H1 (cell line): ENCODE measurements around the gene SOX12. TPM values are rescaled to one million over a fixed set of nuclear protein-coding genes. Genes with fewer than 3 reads are reported as not detected.

ENCODE experiments used
- ASH2L ChIP-seq: fragments of 200-600, 300-600 bp; sonication (generic); IDR thresholded peaks from one replicate; pipeline ENCODE4 v1.7.1; 2017; ENCODE audit warnings: low read length
- ATF2 ChIP-seq: IDR thresholded peaks from 2 replicates; pipeline ENCODE4 v1.6.1; 2012; ENCODE audit warnings: low read length, inconsistent platforms
- BACH1 ChIP-seq: IDR thresholded peaks from 2 replicates; pipeline ENCODE4 v1.6.1; 2012; ENCODE audit warnings: low read length, improper control_type of control experiment
- CBX5 ChIP-seq: fragments of 300-800, 300-1000 bp; sonication (generic); IDR thresholded peaks from 2 replicates; pipeline ENCODE4 v1.7.1; 2016; ENCODE audit warnings: antibody characterized with exemption, low read length, low read depth
- CHD2 ChIP-seq: IDR thresholded peaks from 2 replicates; pipeline ENCODE4 v1.6.1; 2012; ENCODE audit warnings: low read length, improper control_type of control experiment
- CREB1 ChIP-seq: IDR thresholded peaks from 2 replicates; pipeline ENCODE4 v1.6.1; 2012; ENCODE audit warnings: inconsistent platforms
- GABPA ChIP-seq: IDR thresholded peaks from 2 replicates; pipeline ENCODE4 v1.6.1; 2011; ENCODE audit warnings: mild to moderate bottlenecking, low read length, moderate library complexity, borderline replicate concordance; ENCODE audit not compliant: insufficient read depth
- HDAC2 ChIP-seq, 2 experiments: fragments of 300-600 bp in 1 of 2; sonication (generic) in 1 of 2; IDR thresholded peaks; 2 replicates each; pipeline ENCODE4 v1.6.1; 2011 to 2012; ENCODE audit warnings: low read depth in 2 of 2, low read length in 2 of 2, mild to moderate bottlenecking in 2 of 2, moderate library complexity in 2 of 2, borderline replicate concordance in 1 of 2, inconsistent platforms in 1 of 2
- HDAC6 ChIP-seq: IDR thresholded peaks from one replicate; pipeline ENCODE4 v1.7.1; 2012; ENCODE audit warnings: low read depth, mild to moderate bottlenecking, inconsistent platforms, low read length, moderate library complexity
- JUN ChIP-seq: IDR thresholded peaks from 2 replicates; pipeline ENCODE4 v1.6.1; 2011; ENCODE audit warnings: low read depth, mild to moderate bottlenecking, improper control_type of control experiment, low read length
- KDM1A ChIP-seq: fragments of 200-600, 300-600 bp; sonication (generic); IDR thresholded peaks from 2 replicates; pipeline ENCODE4 v1.7.1; 2016; ENCODE audit warnings: mild to moderate bottlenecking, low read length, borderline replicate concordance
- NANOG ChIP-seq: IDR thresholded peaks from 2 replicates; pipeline ENCODE4 v1.6.1; 2011; ENCODE audit warnings: low read length, low read depth, mild to moderate bottlenecking, inconsistent platforms; ENCODE audit not compliant: insufficient read depth, poor library complexity, severe bottlenecking
- NRF1 ChIP-seq: IDR thresholded peaks from 2 replicates; pipeline ENCODE4 v1.6.1; 2011; ENCODE audit warnings: mild to moderate bottlenecking, low read depth, low read length, improper control_type of control experiment
- POU5F1 ChIP-seq: IDR thresholded peaks from 2 replicates; pipeline ENCODE4 v1.6.1; 2011; ENCODE audit warnings: low read depth, mild to moderate bottlenecking, low read length, moderate library complexity
- RBBP5 ChIP-seq: IDR thresholded peaks from 2 replicates; pipeline ENCODE4 v1.7.1; 2012; ENCODE audit warnings: low read depth, mild to moderate bottlenecking, inconsistent platforms, low read length, moderate library complexity, borderline replicate concordance
- RXRA ChIP-seq: IDR thresholded peaks from 2 replicates; pipeline ENCODE4 v1.6.1; 2011; ENCODE audit warnings: low read depth, mild to moderate bottlenecking, low read length, moderate library complexity; ENCODE audit not compliant: insufficient read depth
- SIRT6 ChIP-seq: IDR thresholded peaks from one replicate; pipeline ENCODE4 v1.7.1; 2012; ENCODE audit warnings: low read length, inconsistent platforms
- SUZ12 ChIP-seq: fragments of 200-600 bp; sonication (generic); IDR thresholded peaks from 2 replicates; pipeline ENCODE4 v1.6.1; 2012; ENCODE audit warnings: mild to moderate bottlenecking, inconsistent platforms, low read length, moderate library complexity, mixed read lengths
- TAF7 ChIP-seq: optimal IDR thresholded peaks from 2 replicates; pipeline ENCODE3; 2011; ENCODE audit warnings: low read depth, mild to moderate bottlenecking, inconsistent platforms, low read length, moderate library complexity, borderline replicate concordance
- USF2 ChIP-seq: IDR thresholded peaks from 2 replicates; pipeline ENCODE4 v1.6.1; 2011; ENCODE audit warnings: low read length, improper control_type of control experiment
- ZNF274 ChIP-seq: IDR thresholded peaks from 2 replicates; pipeline ENCODE4 v1.7.0; 2012; ENCODE audit warnings: low read length, borderline replicate concordance; ENCODE audit errors: extremely low read depth
- polyA plus RNA-seq, 7 experiments: library from polyadenylated mRNA; depleted of rRNA in 3 of 7; stranded (reverse) in 5 of 7; unstranded in 2 of 7; fragments of >200 nt in 5 of 7; fragments of 200-250 nt in 2 of 7; gene quantifications; 1 replicate in 5 of 7; 2 replicates in 1 of 7; 4 replicates in 1 of 7; pipeline versions ENCODE4 v1.2.1 to v1.2.3, GENCODE V29; 2011 to 2013; ENCODE audit warnings: missing spikeins in 2 of 7, mixed read lengths in 2 of 7
- total RNA-seq: library from RNA; stranded (reverse); fragmentation: NEBNext Ultra II Directional; extraction: Animal tissue kit (Norgen Biotek cat#: 25700); gene quantifications from 2 replicates; pipeline ENCODE4 v1.2.1, GENCODE V29; 2021

SOX12 gene
- total and polyA plus RNA-seq, 2 of the 8 experiments (the other 6 are each of a cell fraction or from before 2014, with no cell fraction given): 6.4 to 63.0 TPM

- TF ChIP-seq CBX5 (no peak), RBBP5 (no peak), TAF7 (no peak), CREB1 (no peak), NANOG (no peak), HDAC2 (IDR thresholded peaks at IDR 0.05; ENCODE audit: borderline replicate concordance in 1 of 2, low read depth in 2 of 2, low read length in 2 of 2) (0 out of 4 replicates have a peak, but pooled peaks of 1 of the 2 experiments have one; percentile 54), ZNF274 (no peak), NRF1 (no peak), ASH2L (no peak), KDM1A (no peak), GABPA (no peak), ATF2 (no peak), USF2 (no peak), POU5F1 (no peak), CHD2 (no peak), BACH1 (no peak), RXRA (no peak), HDAC6 (no peak), SUZ12 (no peak), JUN (no peak), SIRT6 (no peak)
Observed at GRCh38 chr20:297925-298775, 27.2 kb upstream of the SOX12 start (continued).
